Muscle layer of duodenum (tissue), 2 donors: Measurements from ENCODE around the gene HDAC4.

Source experiments
- H3K27ac ChIP-seq: one replicate; pipeline ENCODE4 v1.7.0; 2013; ENCODE audit warnings: mild to moderate bottlenecking, low read length
- H3K27me3 ChIP-seq: one replicate; pipeline ENCODE4 v1.7.0; 2013; ENCODE audit warnings: low read depth, mild to moderate bottlenecking, control low read depth, low read length
- H3K36me3 ChIP-seq, 2 donors: one replicate each; pipeline ENCODE4 v1.7.0; 2013; ENCODE audit warnings: low read length in 2 of 2, control low read depth in 1 of 2, mild to moderate bottlenecking in 1 of 2; ENCODE audit not compliant: insufficient read depth in 2 of 2, control insufficient read depth in 1 of 2
- H3K4me1 ChIP-seq, 2 donors: one replicate each; pipeline ENCODE4 v1.7.0; 2013; ENCODE audit warnings: low read length in 2 of 2, mild to moderate bottlenecking in 2 of 2, control low read depth in 1 of 2, moderate library complexity in 1 of 2; ENCODE audit not compliant: insufficient read depth in 2 of 2, control insufficient read depth in 1 of 2
- H3K4me3 ChIP-seq, 2 donors: one replicate each; pipeline ENCODE4 v1.7.0; 2013; ENCODE audit warnings: low read length in 2 of 2, low read depth in 1 of 2, mild to moderate bottlenecking in 1 of 2
- H3K9me3 ChIP-seq, 2 donors: one replicate each; pipeline ENCODE4 v1.7.0; 2013; ENCODE audit warnings: low read length in 2 of 2, control low read depth in 1 of 2, mild to moderate bottlenecking in 1 of 2; ENCODE audit not compliant: control insufficient read depth in 1 of 2
- donor health status: healthy.

Gene HDAC4

DNA sequence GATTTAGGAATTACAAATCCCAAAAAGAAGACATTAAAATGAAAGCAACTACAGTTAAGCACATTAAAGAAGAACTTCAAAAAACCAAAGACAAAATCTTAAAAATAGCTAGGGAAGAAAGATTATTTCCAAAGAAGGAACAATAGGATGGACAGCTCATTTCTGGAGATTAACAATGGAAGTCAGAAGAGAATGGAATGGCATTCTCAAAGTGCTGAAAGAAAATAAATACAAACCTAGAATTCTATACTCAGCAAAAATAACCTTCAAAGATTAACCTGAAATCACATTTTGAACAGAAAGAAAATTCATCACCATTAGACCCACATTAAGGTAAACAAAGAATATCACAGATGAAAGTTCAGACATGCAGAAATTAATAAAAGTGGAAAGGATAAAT lies 229.2 kb downstream of the HDAC4 start:
- Histone ChIP-seq H3K4me3 (no peak overlapping the region), H3K36me3 (peaks cover 27 to 61% of the 10 kb centered on the region in 2 donors), H3K4me1 (peaks cover 0 to 6% of the 10 kb centered on the region in 2 donors), H3K9me3 (peaks cover 14 to 20% of the 10 kb centered on the region in 2 donors), H3K27ac (no peak overlapping the region), H3K27me3 (no peaks in the 10 kb centered on the region)

DNA sequence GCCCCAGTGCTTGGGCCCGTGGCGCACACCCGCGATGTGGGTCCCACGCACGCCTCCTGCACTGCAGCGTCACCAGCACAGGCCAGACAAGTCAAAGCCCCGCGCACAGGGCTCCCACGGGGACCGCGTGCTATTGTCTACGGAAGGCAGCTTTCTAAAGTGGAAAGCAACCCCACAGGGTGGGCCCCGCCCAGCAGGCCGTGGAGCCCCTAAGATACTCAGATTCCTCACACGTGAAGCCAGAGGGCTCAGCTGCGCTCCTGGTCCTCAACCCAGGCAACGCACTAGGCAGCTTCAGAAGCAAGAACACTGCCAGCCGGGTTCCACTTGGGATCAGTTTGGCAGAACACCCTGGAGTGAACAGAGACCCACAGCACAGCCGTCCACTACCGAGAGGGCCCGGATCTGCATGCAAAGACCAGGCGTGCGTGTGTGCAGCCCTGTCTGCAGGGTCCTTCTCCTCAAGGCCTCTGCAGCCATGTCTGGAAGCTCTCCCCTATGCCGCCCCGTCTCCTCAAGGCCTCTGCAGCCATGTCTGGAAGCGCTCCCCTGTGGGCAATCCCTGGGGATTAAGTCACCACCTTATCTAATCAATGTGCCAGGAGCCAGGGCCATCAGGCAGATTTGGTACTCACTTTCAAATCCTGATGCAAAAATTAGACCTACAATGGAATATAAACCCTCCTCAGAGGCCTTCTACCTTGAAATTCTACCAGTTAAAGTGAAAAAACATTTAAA lies 231.3 kb downstream of the HDAC4 start:
- peaks cover 0 to 11% of the 10 kb centered on the region in 2 donors for H3K4me1 ChIP-seq
- no peaks in the 10 kb centered on the region for H3K27me3 ChIP-seq
- peaks cover 14 to 20% of the 10 kb centered on the region in 2 donors for H3K9me3 ChIP-seq
- H3K36me3 ChIP-seq: peaks cover 15 to 41% of the 10 kb centered on the region in 2 donors
- no peak overlapping the region for H3K27ac ChIP-seq
- no peak overlapping the region for H3K4me3 ChIP-seq

- H3K27me3 ChIP-seq: no peaks in the 10 kb centered on the region
- peaks cover 0 to 11% of the 10 kb centered on the region in 2 donors for H3K4me1 ChIP-seq
- peaks cover 10 to 38% of the 10 kb centered on the region in 2 donors for H3K36me3 ChIP-seq
- no peak overlapping the region for H3K4me3 ChIP-seq
- H3K9me3 ChIP-seq: peaks cover 14 to 17% of the 10 kb centered on the region in 2 donors
- no peak overlapping the region for H3K27ac ChIP-seq
Measured at GRCh38 chr2:239168575-239168974, 232.2 kb downstream of the HDAC4 start.

- no peaks in the 10 kb centered on the region for H3K27me3 ChIP-seq
- peaks cover 16 to 39% of the 10 kb centered on the region in 2 donors for H3K36me3 ChIP-seq
- peaks cover 0 to 11% of the 10 kb centered on the region in 2 donors for H3K4me1 ChIP-seq
- H3K27ac ChIP-seq: no peak overlapping the region
- H3K9me3 ChIP-seq: peaks cover 14 to 17% of the 10 kb centered on the region in 2 donors
- H3K4me3 ChIP-seq: no peak overlapping the region
Measured at GRCh38 chr2:239167766-239168444, 232.9 kb downstream of the HDAC4 start.

GRCh38 chr2:239167011-239167673 lies 233.7 kb downstream of the HDAC4 start:
- Histone ChIP-seq H3K4me3 (no peak overlapping the region), H3K36me3 (peaks cover 17 to 40% of the 10 kb centered on the region in 2 donors), H3K27me3 (no peaks in the 10 kb centered on the region), H3K9me3 (peaks cover 10 to 12% of the 10 kb centered on the region in 2 donors), H3K4me1 (peaks cover 0 to 11% of the 10 kb centered on the region in 2 donors), H3K27ac (no peak overlapping the region)

DNA sequence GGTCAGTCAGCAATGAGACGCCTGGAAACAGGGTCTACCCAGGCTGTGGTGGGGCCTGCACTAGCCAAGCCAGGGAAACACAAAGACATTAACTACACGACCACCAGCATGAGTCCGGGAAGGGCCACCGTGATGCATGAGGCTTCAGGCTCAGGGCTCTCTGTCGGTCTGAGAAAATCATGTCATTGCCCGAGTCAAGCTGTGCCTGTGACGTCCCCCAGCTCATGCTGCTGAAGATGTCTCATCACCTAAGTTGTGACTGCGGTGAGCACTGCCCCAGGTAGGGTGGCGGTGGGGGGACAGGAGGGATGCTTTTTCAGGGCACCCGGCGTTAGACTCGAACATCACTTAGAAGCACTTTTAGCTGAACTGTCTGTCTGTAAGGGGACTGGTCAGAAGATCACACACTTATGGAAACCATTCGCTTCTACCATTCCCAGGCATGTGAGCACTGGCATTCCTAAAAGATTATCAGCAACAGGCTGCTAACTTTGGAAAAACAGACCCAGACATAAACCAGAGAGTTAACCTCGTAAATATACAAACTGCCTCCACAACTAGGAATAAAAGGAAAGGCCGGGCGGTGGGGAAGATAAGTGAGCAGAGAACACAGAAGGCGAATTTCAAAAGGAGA lies 234.5 kb downstream of the HDAC4 start:
- no peaks in the 10 kb centered on the region for H3K27me3 ChIP-seq
- H3K9me3 ChIP-seq: peaks cover 2 to 7% of the 10 kb centered on the region in 2 donors
- no peak overlapping the region for H3K27ac ChIP-seq
- H3K36me3 ChIP-seq: peaks cover 17 to 42% of the 10 kb centered on the region in 2 donors
- H3K4me1 ChIP-seq: peaks cover 0 to 11% of the 10 kb centered on the region in 2 donors
- no peak overlapping the region for H3K4me3 ChIP-seq

DNA sequence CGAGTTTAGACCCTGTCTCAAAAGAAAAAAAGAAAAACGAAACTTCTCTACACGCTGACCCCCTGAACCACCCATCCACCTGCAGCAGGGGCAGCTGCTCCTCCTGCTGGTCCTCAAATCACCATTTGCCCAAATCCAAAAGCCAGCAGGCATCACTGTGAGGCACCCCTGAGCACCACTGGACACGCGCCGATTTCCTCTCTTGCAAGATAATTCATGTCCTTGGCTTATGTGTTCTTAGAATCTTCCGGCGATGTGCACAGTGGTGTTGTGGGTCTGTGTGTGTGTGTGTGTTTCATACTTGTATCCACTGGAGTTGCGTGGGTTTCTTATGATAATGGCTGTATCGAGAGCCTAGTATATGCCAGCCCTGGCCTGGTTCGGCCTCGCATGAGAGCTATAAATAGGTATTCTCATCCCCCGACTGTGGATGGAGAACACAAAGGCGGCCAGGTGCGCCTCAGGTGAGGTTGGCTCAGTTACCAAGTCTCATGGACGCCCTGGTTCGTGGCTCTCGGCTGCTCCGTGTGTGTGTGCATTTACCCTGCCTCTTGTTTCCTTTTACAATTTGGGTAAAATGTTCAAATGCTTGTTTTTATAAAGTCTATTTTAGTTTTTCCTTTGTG lies 235.5 kb downstream of the HDAC4 start:
- Histone ChIP-seq H3K36me3 (peaks cover 17 to 32% of the 10 kb centered on the region in 2 donors), H3K27me3 (no peaks in the 10 kb centered on the region), H3K4me3 (no peak overlapping the region), H3K9me3 (no peaks in the 10 kb centered on the region), H3K27ac (no peak overlapping the region), H3K4me1 (peaks cover 0 to 11% of the 10 kb centered on the region in 2 donors)

GRCh38 chr2:239164335-239164871 lies 236.4 kb downstream of the HDAC4 start:
- H3K4me3 ChIP-seq: no peak overlapping the region
- no peaks in the 10 kb centered on the region for H3K27me3 ChIP-seq
- H3K9me3 ChIP-seq: no peaks in the 10 kb centered on the region
- peaks cover 0 to 11% of the 10 kb centered on the region in 2 donors for H3K4me1 ChIP-seq
- H3K27ac ChIP-seq: no peak overlapping the region
- H3K36me3 ChIP-seq: peaks cover 15 to 31% of the 10 kb centered on the region in 2 donors

- H3K27me3 ChIP-seq: no peaks in the 10 kb centered on the region
- H3K27ac ChIP-seq: no peak overlapping the region
- no peaks in the 10 kb centered on the region for H3K9me3 ChIP-seq
- H3K36me3 ChIP-seq: peaks cover 12 to 27% of the 10 kb centered on the region in 2 donors
- H3K4me1 ChIP-seq: peaks cover 0 to 11% of the 10 kb centered on the region in 2 donors
- no peak overlapping the region for H3K4me3 ChIP-seq
Measured at GRCh38 chr2:239163688-239164334, 237.0 kb downstream of the HDAC4 start.

- Histone ChIP-seq H3K4me1 (peaks cover 0 to 11% of the 10 kb centered on the region in 2 donors), H3K27ac (no peak overlapping the region), H3K9me3 (no peaks in the 10 kb centered on the region), H3K4me3 (no peak overlapping the region), H3K36me3 (peaks cover 12 to 27% of the 10 kb centered on the region in 2 donors), H3K27me3 (no peaks in the 10 kb centered on the region)
Measured at GRCh38 chr2:239162976-239163687, 237.7 kb downstream of the HDAC4 start.
